ENCODE measurements around the gene MED27.

- TF ChIP-seq, protein P1, sequence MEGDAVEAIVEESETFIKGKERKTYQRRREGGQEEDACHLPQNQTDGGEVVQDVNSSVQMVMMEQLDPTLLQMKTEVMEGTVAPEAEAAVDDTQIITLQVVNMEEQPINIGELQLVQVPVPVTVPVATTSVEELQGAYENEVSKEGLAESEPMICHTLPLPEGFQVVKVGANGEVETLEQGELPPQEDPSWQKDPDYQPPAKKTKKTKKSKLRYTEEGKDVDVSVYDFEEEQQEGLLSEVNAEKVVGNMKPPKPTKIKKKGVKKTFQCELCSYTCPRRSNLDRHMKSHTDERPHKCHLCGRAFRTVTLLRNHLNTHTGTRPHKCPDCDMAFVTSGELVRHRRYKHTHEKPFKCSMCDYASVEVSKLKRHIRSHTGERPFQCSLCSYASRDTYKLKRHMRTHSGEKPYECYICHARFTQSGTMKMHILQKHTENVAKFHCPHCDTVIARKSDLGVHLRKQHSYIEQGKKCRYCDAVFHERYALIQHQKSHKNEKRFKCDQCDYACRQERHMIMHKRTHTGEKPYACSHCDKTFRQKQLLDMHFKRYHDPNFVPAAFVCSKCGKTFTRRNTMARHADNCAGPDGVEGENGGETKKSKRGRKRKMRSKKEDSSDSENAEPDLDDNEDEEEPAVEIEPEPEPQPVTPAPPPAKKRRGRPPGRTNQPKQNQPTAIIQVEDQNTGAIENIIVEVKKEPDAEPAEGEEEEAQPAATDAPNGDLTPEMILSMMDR (conservative IDR thresholded peaks at IDR 0.05 in 1 of 2, IDR thresholded peaks at IDR 0.05 in 1 of 2; ENCODE audit: low read depth in 1 of 2, low read length in 2 of 2): peak in 1 of 2 donors; percentile 5
- TF ChIP-seq EZH2 (IDR thresholded peaks at IDR 0.05; ENCODE audit: low read length, missing control alignments): no peak
Measured at GRCh38 chr9:131837316-131837715, 242.4 kb downstream of the MED27 start.
